Activated naive CD4-positive, alpha-beta T cell treated with anti-CD3 and anti-CD28 coated beads, Interleukin-2, amount 50 U/mL, for 24 hours (primary cell): ENCODE results near the gene NDOR1.
A peak's percentile ranks its signal among the peaks of the same experiment; 100 is the strongest.
"Not testable (repeated sequence)": the region's sequence is repeated elsewhere in the genome, so short reads cannot be mapped to it uniquely, and the experiment has no call there.

Source experiments
- H3K27ac Mint-ChIP-seq: one replicate; pipeline ENCODE4 v1.8.0; 2021; ENCODE audit warnings: mild to moderate bottlenecking, mixed read lengths
- H3K27me3 Mint-ChIP-seq: one replicate; pipeline ENCODE4 v1.8.0; 2021; ENCODE audit warnings: mixed read lengths
- H3K36me3 Mint-ChIP-seq: one replicate; pipeline ENCODE4 v1.8.0; 2021; ENCODE audit warnings: mixed read lengths
- H3K4me1 Mint-ChIP-seq: one replicate; pipeline ENCODE4 v1.8.0; 2021; ENCODE audit warnings: mixed read lengths
- H3K4me3 Mint-ChIP-seq: one replicate; pipeline ENCODE4 v1.8.0; 2021; ENCODE audit warnings: mild to moderate bottlenecking, mixed read lengths
- H3K9me3 Mint-ChIP-seq: one replicate; pipeline ENCODE4 v1.8.0; 2021; ENCODE audit warnings: mixed read lengths

NDOR1 gene

DNA sequence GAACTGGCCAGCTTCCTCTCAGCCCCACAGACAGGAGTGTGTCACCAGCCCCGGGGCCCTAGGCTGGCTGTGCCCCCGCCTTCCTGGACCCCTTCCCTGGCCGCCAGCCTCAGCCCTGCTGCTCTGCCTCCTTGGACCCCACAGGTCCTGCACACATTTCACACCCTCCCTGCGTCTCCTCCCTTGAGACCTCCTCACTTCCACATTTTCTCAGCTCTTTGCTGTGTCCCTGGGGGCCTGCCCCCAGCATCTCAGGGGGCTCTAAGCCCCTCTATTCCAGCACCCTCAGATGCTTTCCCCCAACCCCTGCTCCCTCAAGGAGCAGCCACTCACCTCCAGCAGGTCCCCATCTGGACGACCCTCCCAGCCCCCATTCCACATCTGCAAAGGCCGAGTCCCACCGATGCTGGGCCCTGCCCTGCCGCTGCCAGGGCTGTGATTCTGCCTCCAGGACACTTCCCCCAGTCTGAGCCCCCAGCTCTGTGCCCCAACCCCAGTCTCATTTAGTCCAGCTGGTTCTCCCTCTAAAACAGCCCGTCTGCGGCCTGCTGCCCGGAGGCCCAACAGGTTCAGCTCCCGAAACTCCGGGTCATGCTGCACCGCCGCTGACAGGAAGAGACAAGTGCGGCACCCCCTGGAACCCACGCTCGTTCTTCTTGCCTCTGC is 29.4 kb downstream of the NDOR1 start:
- H3K4me3 Mint-ChIP-seq = no peak overlapping the region
- no peaks in the 10 kb centered on the region for H3K9me3 Mint-ChIP-seq
- H3K27me3 Mint-ChIP-seq = no peaks in the 10 kb centered on the region
- no peak overlapping the region for H3K27ac Mint-ChIP-seq
- peaks cover 9% of the 10 kb centered on the region for H3K4me1 Mint-ChIP-seq
- no peaks in the 10 kb centered on the region for H3K36me3 Mint-ChIP-seq

DNA sequence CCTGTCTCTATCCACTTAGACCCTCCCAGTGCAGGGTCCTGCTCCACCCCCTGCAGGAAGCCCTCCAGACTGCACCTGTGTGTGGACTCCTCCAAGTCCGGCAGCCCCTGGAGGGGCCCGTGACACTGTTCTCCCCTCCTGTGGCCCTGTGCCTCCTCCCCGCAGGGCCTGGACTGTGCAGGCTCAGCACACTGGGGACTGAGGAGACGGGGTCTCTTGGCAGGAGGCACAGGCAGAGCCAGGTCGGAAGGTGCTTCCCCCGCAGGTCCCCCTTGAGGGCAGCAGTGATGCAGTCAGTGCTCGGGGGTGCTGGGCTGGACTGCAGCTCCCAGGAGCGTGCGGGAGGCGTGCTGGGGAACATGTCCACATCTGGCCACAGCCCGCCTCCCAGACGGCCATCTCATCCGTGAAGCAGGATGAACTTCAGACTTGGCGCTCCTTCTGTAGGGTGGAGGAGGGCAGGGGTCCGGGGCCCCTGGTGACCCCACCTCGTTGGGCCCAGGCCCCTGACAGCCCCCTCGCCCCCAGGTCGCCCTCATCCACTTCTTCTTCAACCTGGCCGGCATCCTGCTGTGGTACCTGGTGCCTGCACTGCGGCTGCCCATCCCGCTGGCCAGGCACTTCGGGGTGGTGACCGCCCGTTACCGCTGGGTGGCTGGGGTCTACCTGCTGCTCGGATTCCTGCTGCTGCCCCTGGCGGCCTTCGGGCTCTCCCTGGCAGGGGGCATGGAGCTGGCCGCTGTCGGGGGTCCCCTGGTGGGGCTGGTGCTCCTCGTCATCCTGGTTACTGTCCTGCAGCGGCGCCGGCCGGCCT is 30.1 kb downstream of the NDOR1 start:
- H3K9me3 Mint-ChIP-seq = no peaks in the 10 kb centered on the region

DNA sequence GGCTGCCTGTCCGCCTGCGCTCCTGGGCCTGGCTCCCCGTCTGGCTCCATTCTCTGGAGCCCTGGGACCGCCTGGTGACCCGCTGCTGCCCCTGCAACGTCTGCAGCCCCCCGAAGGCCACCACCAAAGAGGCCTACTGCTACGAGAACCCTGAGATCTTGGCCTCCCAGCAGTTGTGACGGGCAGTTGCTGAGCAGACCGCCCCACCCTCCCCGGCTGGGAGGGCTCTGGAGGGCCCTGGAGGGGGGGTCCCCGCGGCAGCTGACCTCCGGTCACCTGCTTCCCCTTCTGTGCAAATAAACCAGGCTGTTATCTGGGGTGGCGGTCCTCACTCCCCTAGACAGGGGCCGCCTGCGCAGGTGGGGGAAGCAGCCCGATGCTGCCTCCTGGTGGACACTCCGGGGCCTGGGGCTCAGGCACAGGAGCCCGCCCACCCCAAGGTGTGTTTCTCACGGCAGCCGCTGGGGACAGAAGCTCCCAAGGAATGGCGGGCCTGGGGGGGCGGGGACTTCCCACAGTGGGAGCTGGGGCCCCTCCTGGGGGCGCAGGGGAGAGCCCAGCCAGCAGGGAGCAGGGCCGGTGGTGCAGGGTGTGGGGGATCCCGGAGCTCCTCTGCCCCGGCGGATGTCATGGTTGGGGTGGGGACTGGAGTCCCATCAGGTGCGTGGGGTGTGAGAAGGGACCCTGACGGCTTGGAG is 30.9 kb downstream of the NDOR1 start:
- Mint-ChIP-seq H3K27me3 (no peaks in the 10 kb centered on the region), H3K9me3 (no peaks in the 10 kb centered on the region), H3K27ac (no peak overlapping the region), H3K36me3 (no peaks in the 10 kb centered on the region), H3K4me1 (peaks cover 9% of the 10 kb centered on the region), H3K4me3 (no peak overlapping the region)

More for the DNA sequence above, 30.1 kb downstream of the NDOR1 start:
- no peak overlapping the region for H3K4me3 Mint-ChIP-seq
- H3K27me3 Mint-ChIP-seq = no peaks in the 10 kb centered on the region
- no peak overlapping the region for H3K27ac Mint-ChIP-seq
- peaks cover 9% of the 10 kb centered on the region for H3K4me1 Mint-ChIP-seq
- H3K36me3 Mint-ChIP-seq = no peaks in the 10 kb centered on the region

DNA sequence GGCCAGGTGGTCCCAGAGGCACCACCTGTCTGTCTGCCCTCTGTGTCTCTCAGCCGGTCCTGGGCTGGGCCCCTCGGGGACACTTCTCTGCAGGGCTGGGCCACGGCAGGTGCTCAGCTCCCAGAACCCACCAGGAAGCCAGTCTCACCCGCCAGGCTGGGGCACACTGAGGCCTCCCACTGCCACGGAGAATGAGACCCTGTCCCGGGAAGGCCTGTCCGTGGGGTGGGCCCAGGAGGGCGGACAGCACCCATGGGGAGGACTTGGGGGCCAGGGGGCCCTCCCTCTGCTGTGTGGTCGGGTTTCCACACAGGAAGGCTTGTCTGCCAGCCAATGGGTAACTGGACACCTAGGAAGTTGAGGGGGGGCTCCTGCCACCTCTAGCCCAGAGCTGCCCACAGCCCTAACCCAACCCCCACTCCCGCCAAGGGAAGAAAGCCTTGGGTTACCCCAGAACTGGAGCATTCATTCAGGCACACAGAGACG is 31.5 kb downstream of the NDOR1 start:
- Mint-ChIP-seq H3K36me3 (no peaks in the 10 kb centered on the region), H3K27me3 (no peaks in the 10 kb centered on the region), H3K9me3 (no peaks in the 10 kb centered on the region), H3K4me3 (no peak overlapping the region), H3K4me1 (peaks cover 9% of the 10 kb centered on the region), H3K27ac (no peak overlapping the region)

DNA sequence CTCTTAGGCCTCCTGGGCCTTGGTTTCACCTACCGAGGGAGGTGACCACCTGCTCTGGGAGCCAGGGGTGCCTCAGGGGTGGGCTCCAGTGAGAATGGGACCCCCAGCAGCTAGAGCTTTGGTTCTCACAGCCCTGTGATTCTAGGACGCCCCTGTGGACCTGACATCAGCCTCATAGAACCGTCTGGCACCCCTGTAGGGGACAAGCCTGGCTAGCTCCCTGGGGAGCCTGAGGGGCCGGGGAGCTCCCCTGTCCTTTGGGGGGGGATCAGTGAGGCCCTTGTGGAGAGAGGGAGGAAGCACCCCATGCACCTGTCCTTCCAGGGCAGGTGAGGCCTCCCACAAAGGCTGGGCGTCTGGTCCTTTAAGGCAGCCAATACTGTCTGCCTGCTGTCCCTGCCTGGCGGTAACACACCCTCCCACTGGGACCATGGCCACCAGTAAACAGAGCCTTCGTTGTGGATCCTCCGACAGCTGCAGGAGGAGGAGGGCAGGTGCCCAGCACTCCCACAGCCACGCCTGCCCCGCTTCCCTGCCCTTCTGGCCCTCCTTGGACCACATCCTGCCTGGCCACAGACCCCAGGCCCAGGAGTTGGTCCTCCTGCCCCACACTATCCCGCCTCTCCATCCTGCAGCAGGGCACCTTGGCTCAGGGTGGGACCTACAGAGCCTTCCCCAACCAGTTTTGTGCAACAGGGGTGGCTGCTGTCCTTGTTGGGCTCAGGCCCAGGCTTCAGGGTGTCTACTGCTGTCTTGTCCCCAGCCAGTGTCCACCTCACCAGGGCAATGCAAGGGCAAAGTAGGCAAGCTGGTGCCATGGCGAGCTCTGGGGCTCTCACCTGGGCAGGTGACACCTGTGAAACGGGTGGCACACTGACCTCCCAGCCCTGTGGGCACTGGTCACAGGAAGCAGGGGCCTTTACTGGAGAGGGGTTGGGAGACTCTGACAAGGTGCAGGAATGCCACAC is 32.5 kb downstream of the NDOR1 start:
- Mint-ChIP-seq H3K36me3 (peaks cover 7% of the 10 kb centered on the region), H3K9me3 (no peaks in the 10 kb centered on the region), H3K4me3 (no peak overlapping the region), H3K4me1 (peaks cover 16% of the 10 kb centered on the region), H3K27ac (no peak overlapping the region), H3K27me3 (no peaks in the 10 kb centered on the region)

DNA sequence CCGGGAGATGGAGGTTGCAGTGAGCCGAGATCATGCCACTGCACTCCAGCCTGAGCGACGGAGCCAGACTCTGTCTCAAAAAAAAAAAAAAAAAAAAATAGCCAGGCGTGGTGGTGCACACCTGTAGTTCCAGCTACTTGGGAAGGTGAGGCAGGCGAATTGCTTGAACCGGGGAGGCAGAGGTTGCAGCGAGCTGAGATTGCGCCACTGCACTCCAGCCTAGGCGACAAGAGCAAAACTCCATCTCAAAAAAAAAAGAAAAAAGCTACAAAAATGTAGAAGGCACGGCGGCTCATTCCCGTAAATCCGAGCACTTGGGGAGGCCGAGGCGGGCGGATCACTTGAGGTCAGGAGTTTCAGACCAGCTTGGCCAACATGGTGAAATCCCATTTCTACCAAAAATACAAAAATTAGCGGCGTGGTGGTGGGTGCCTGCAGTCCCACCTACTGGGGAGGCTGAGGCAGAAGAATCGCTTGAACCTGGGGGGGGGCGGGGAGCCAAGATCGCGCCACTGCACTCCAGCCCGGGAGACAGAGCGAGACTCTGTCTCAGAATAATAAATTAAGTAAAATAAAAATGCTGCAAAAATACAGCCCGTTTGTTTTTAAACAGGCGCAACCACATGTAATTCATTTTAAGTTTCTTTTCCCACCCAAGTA is 34.2 kb downstream of the NDOR1 start:
- H3K9me3 Mint-ChIP-seq, H3K36me3 Mint-ChIP-seq, H3K27ac Mint-ChIP-seq, H3K27me3 Mint-ChIP-seq: not testable (repeated sequence)
- Mint-ChIP-seq H3K4me3 (peak overlapping the region; percentile 81), H3K4me1 (peaks cover 16% of the 10 kb centered on the region)

DNA sequence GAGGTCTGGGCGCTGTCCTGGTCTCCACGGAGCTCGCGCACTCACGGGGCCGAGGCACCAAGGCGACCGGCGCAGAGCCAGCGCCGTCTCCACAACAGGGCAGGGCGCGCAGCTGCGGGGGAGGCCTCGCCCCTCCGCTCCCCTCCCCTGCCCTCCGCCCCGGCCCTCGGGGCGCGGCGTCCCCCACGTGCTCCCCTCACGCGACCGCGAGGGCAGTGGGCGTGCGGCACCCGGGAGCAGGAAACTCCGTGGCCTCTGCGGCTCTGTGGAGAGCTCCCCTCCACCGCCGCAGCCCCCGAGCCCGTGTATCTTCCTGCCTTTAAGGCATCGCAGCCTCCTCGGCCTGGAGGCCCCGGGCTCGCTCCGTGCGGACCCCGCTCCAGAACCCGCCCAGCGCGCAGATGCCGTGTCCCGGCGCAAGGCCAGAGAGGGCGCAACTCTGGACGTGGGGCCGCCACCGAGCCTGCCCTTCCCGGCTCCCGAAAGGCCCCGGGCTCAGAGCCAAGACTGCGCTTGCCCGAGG is 34.9 kb downstream of the NDOR1 start:
- no peaks in the 10 kb centered on the region for H3K27me3 Mint-ChIP-seq
- peaks cover 9% of the 10 kb centered on the region for H3K36me3 Mint-ChIP-seq
- no peaks in the 10 kb centered on the region for H3K9me3 Mint-ChIP-seq
- H3K4me1 Mint-ChIP-seq = peaks cover 16% of the 10 kb centered on the region
- H3K27ac Mint-ChIP-seq = no peak overlapping the region
- H3K4me3 Mint-ChIP-seq = peak overlapping the region; percentile 81

DNA sequence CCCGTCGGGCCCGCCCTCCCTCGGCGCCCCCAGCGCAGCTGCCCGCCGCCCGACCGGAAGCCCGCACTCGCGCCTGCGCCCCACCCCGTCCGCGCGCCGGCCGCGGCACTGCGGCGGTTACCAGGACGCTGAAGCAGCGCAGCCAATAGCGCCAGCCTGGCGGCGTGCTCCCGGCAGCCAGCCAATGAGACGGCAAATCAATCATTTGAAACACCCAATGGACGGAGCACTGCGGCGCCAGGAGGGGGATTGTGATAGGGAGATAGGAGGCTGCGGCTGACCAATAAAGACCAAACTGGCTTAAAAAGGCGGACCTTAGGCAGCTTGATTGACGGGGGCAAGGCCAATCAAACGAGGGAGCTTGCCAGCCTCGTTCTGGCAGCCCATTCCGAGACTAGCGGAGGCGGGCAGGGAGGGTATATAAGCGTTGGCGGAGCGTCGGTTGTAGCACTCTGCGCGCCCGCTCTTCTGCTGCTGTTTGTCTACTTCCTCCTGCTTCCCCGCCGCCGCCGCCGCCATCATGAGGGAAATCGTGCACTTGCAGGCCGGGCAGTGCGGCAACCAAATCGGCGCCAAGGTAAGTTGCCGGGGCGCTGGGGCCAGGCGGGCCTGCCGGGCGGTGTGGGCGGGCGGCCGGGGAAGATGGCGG is 35.5 kb downstream of the NDOR1 start, which contains the start of gene TUBB4B:
TUBB4B (plus strand) TSS at position 447 of the 649 bp plus-strand sequence; CDS start at position 521, 74 bp downstream.
- H3K36me3 Mint-ChIP-seq = peaks cover 9% of the 10 kb centered on the region
- peak within 1 kb of the TSS; percentile 96 for H3K27ac Mint-ChIP-seq
- H3K4me3 Mint-ChIP-seq = peak within 1 kb of the TSS; percentile 93
- H3K4me1 Mint-ChIP-seq = peaks cover 16% of the 10 kb centered on the region
- H3K9me3 Mint-ChIP-seq = no peaks in the 10 kb centered on the region
- H3K27me3 Mint-ChIP-seq = no peaks in the 10 kb centered on the region

DNA sequence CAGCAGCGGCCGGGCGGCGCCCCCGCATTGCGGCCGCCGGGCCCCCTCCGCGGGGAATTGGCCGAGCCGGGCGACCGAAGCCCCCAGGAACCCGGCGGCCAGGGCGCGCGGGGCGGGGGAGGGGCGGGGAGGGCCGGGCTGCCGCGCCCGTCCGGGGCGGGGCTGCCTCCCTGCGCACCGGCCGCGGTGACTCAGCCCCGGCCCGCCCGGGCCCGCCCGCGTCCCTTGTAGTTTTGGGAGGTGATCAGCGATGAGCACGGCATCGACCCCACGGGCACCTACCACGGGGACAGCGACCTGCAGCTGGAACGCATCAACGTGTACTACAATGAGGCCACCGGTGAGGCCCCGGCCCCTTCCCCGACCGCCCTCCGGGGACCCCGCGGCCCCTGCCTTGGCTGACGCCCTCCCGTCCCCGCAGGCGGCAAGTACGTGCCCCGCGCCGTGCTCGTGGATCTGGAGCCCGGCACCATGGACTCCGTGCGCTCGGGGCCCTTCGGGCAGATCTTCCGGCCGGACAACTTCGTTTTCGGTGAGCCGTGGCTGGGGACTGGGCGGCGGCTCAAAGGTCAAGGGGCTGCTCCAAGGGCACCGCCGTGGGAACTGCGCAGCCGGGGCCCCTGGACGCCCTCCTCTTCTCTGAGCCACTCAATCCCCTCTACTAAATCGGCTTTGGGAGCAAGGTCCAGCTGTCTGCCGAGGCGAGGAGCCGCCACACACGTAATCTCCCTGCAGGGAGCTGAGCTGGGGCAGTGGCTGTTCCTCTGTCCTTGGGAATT is 36.2 kb downstream of the NDOR1 start:
- peak overlapping the region; percentile 72 for H3K27ac Mint-ChIP-seq
- H3K4me3 Mint-ChIP-seq = peak overlapping the region; percentile 93
- peaks cover 9% of the 10 kb centered on the region for H3K36me3 Mint-ChIP-seq
- no peaks in the 10 kb centered on the region for H3K9me3 Mint-ChIP-seq
- H3K27me3 Mint-ChIP-seq = no peaks in the 10 kb centered on the region
- H3K4me1 Mint-ChIP-seq = peaks cover 16% of the 10 kb centered on the region

DNA sequence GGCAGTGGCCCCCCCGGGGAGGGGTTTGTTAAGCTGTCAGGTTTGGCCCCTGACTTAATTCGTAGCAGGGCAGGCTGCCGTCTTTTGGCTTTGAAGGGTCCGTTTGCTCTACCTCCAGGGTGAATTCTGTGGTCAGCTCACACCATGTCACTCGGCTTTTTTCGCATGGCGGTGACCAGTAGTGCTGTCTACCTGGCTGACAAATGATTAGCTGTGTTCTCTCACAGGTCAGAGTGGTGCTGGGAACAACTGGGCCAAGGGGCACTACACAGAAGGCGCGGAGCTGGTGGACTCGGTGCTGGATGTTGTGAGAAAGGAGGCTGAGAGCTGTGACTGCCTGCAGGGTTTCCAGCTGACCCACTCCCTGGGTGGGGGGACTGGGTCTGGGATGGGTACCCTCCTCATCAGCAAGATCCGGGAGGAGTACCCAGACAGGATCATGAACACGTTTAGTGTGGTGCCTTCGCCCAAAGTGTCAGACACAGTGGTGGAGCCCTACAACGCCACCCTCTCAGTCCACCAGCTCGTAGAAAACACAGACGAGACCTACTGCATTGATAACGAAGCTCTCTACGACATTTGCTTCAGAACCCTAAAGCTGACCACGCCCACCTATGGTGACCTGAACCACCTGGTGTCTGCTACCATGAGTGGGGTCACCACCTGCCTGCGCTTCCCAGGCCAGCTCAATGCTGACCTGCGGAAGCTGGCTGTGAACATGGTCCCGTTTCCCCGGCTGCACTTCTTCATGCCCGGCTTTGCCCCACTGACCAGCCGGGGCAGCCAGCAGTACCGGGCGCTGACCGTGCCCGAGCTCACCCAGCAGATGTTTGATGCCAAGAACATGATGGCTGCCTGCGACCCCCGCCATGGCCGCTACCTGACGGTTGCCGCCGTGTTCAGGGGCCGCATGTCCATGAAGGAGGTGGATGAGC is 37.0 kb downstream of the NDOR1 start:
- peaks cover 13% of the 10 kb centered on the region for H3K4me1 Mint-ChIP-seq
- H3K4me3 Mint-ChIP-seq = peak overlapping the region; percentile 87

DNA sequence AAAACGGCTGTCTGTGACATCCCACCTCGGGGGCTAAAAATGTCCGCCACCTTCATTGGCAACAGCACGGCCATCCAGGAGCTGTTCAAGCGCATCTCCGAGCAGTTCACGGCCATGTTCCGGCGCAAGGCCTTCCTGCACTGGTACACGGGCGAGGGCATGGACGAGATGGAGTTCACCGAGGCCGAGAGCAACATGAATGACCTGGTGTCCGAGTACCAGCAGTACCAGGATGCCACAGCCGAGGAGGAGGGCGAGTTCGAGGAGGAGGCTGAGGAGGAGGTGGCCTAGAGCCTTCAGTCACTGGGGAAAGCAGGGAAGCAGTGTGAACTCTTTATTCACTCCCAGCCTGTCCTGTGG is 37.7 kb downstream of the NDOR1 start:
- not testable (repeated sequence) for H3K9me3 Mint-ChIP-seq, H3K27ac Mint-ChIP-seq, H3K27me3 Mint-ChIP-seq, H3K36me3 Mint-ChIP-seq, H3K4me3 Mint-ChIP-seq
- H3K4me1 Mint-ChIP-seq = peaks cover 13% of the 10 kb centered on the region

More for the DNA sequence above, 37.0 kb downstream of the NDOR1 start:
- Mint-ChIP-seq H3K27ac (peak overlapping the region; percentile 68), H3K27me3 (no peaks in the 10 kb centered on the region), H3K36me3 (peaks cover 9% of the 10 kb centered on the region), H3K9me3 (no peaks in the 10 kb centered on the region)

DNA sequence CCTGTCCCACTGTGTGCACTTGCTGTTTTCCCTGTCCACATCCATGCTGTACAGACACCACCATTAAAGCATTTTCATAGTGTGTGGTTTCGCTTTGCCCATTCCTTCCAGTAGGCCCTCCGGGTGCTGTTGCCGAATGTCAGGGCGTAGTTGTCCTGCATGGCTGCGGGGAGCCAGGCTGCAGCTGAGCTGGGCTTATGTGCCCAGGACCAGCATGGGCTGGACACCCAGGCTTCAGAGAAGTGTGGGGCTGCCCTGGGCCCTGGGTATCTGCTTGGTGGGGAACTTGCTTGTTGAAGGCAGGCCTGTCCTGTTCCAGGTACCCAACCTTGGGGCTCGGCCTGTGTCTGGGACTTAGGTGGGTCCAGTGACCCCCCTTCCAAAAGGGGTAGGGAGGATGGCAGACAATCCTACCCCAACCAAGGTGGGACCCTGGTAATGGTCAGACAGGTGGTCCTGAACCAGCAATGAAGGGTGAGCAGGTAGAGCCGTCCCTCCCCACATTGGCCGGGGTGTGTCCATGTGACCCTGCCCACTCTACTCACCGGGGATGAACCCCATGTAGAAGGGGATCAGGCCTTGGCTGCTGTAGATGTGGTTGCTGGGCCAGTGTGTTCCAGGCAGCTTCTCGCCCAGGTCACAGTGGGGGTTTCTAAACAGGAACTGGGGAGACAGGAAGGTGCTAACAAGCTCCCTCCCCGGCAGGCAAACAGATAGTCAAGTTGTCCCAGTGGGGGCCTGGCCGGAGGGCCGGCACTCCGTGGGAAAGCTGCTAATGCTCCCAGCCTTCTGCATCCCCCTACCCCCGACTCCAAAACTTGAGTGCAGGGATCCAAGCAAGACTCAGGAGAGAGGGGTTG is 38.4 kb downstream of the NDOR1 start:
- no peak overlapping the region for H3K4me3 Mint-ChIP-seq
- peaks cover 11% of the 10 kb centered on the region for H3K4me1 Mint-ChIP-seq
- peaks cover 9% of the 10 kb centered on the region for H3K36me3 Mint-ChIP-seq
- H3K27me3 Mint-ChIP-seq = no peaks in the 10 kb centered on the region
- no peaks in the 10 kb centered on the region for H3K9me3 Mint-ChIP-seq
- H3K27ac Mint-ChIP-seq = no peak overlapping the region
